Common myeloid progenitor, CD34-positive (primary cell): Measurements from ENCODE around the gene SSX7.
"Not testable (repeated sequence)": the region's sequence is repeated elsewhere in the genome, so short reads cannot be mapped to it uniquely, and the experiment has no call there.

ENCODE experiments used
- CTCF ChIA-PET: fragments of 350-600 bp; sonication (Branson Sonifier 250); formaldehyde crosslinking; loops from one replicate; lab custom pipeline; 2021; ENCODE audit warnings: antibody characterized with exemption; lab: Charles Lee
- POLR2A ChIA-PET: fragments of 350-600 bp; sonication (Branson Sonifier 250); formaldehyde crosslinking; loops from one replicate; lab custom pipeline; 2021; ENCODE audit warnings: antibody characterized with exemption; lab: Charles Lee
- DNase-seq, 3 donors: peaks; one replicate each; pipeline versions ENCODE4 v3.0.0 to v3.0.0-alpha.2; 2013
- H3K27ac ChIP-seq, 2 experiments: 1 replicate in 1 of 2; 2 replicates in 1 of 2; pipeline ENCODE4 v1.7.0; 2013; ENCODE audit warnings: inconsistent platforms in 2 of 2, low read length in 2 of 2, mild to moderate bottlenecking in 2 of 2, low read depth in 1 of 2, moderate library complexity in 1 of 2; ENCODE audit not compliant: severe bottlenecking in 2 of 2, insufficient read depth in 1 of 2, poor library complexity in 1 of 2
- H3K27me3 ChIP-seq, 5 experiments: replicated peaks in 2 of 5; 1 replicate in 3 of 5; 2 replicates in 2 of 5; pipeline versions ENCODE4 v1.6.1 to v1.7.0; 2013; ENCODE audit warnings: low read length in 4 of 5, mild to moderate bottlenecking in 2 of 5, moderate library complexity in 2 of 5, inconsistent platforms in 1 of 5; ENCODE audit not compliant: insufficient read depth in 5 of 5, control insufficient read depth in 4 of 5
- H3K36me3 ChIP-seq, 4 experiments: 1 replicate in 2 of 4; 2 replicates in 2 of 4; pipeline versions ENCODE4 v1.6.1 to v1.7.0; 2013; ENCODE audit warnings: low read length in 3 of 4, control low read depth in 1 of 4, mild to moderate bottlenecking in 1 of 4; ENCODE audit not compliant: control insufficient read depth in 4 of 4, insufficient read depth in 4 of 4
- H3K4me1 ChIP-seq, 4 experiments: 1 replicate in 3 of 4; 2 replicates in 1 of 4; pipeline versions ENCODE4 v1.6.1 to v1.7.1; 2013; ENCODE audit warnings: low read length in 3 of 4, mild to moderate bottlenecking in 3 of 4, control low read depth in 1 of 4, inconsistent platforms in 1 of 4, moderate library complexity in 1 of 4; ENCODE audit not compliant: control insufficient read depth in 4 of 4, insufficient read depth in 4 of 4; ENCODE audit errors: control extremely low read depth in 1 of 4
- H3K4me3 ChIP-seq, 7 experiments: 1 replicate in 4 of 7; 2 replicates in 3 of 7; pipeline versions ENCODE4 v1.5.1 to v1.7.0; 2013; ENCODE audit warnings: mild to moderate bottlenecking in 7 of 7, low read length in 6 of 7, moderate library complexity in 6 of 7, inconsistent platforms in 2 of 7, low read depth in 2 of 7, control low read depth in 1 of 7; ENCODE audit not compliant: insufficient read depth in 4 of 7, control insufficient read depth in 1 of 7; ENCODE audit errors: extremely low read depth in 1 of 7
- H3K9me3 ChIP-seq, 5 experiments: 1 replicate in 4 of 5; 2 replicates in 1 of 5; pipeline versions ENCODE4 v1.6.1 to v1.7.1; 2013; ENCODE audit warnings: low read length in 4 of 5, mild to moderate bottlenecking in 2 of 5, inconsistent platforms in 1 of 5, low read depth in 1 of 5, moderate library complexity in 1 of 5; ENCODE audit not compliant: control insufficient read depth in 4 of 5, insufficient read depth in 2 of 5; ENCODE audit errors: control extremely low read depth in 1 of 5
- WGBS: methylation state at CpG from one replicate; pipeline ENCODE4 v1.1.5; 2013; ENCODE audit not compliant: insufficient coverage; 5-methylcytosine and 5-hydroxymethylcytosine counted together

Gene SSX7

GRCh38 chrX:52620661-52621060 is 34.0 kb downstream of the SSX7 start:
- POLR2A ChIA-PET, H3K27ac ChIP-seq, CTCF ChIA-PET, H3K27me3 ChIP-seq, H3K9me3 ChIP-seq, H3K4me1 ChIP-seq, H3K4me3 ChIP-seq, H3K36me3 ChIP-seq: not testable (repeated sequence)
- peak in 1 of 3 donors; percentile 1 for DNase-seq
- WGBS, result 63% methylated on average over 3 of the region's 8 CpGs

DNA sequence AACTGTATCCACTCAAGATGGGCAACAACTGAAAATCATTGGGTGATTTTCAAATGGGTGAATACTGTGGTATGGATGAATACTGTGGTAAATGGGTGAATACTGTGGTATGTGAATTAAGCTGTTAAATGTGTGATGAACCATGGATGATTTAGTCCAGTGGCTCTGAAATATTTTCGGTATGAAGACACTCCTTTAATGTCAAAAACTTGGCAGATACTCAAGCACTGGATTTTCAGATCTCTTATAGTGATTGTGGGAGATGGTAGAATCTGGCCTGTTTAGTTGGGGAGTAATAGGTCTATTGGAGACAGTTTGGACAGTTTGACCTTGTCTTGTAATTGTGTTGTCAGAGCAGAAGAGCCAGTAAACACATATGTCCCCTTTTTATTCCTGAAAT is 45.7 kb downstream of the SSX7 start:
- Histone ChIP-seq H3K27me3 (peaks cover 0 to 4% (median 0%) of the 10 kb centered on the region in 5 experiments), H3K36me3 (no peaks in the 10 kb centered on the region), H3K4me1 (no peaks in the 10 kb centered on the region), H3K4me3 (no peak overlapping the region), H3K27ac (no peak overlapping the region), H3K9me3 (no peaks in the 10 kb centered on the region)
- CTCF ChIA-PET, result no interaction called here
- no peak for DNase-seq
- 60% methylated on average over 1 of the region's 1 CpG for WGBS
- POLR2A ChIA-PET, result no interaction called here

DNA sequence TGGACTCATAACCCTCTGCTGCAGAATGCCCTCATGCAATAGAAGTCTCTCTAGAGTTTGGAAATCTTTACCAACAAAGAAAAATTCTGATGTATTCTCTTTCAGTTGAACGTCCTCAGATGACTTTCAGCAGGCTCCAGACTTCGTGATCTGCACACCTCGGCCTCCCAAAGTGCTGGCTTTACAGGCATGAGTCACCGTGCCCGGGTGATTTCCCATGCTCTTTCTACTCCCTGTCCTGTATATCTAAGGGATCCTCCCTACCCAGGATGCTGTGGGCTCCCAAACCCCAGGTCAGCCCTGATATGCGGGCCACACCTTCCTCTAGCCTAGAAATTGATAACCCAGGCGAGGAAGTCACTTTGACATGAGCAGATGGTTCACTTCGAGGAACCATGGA is 51.5 kb downstream of the SSX7 start:
- POLR2A ChIA-PET, CTCF ChIA-PET, H3K36me3 ChIP-seq, H3K9me3 ChIP-seq, H3K4me3 ChIP-seq, H3K27ac ChIP-seq, DNase-seq, H3K4me1 ChIP-seq: not testable (repeated sequence)
- peaks cover 0 to 10% (median 0%) of the 10 kb centered on the region in 5 experiments for H3K27me3 ChIP-seq
- WGBS, result 78% methylated on average over 8 of the region's 8 CpGs

DNA sequence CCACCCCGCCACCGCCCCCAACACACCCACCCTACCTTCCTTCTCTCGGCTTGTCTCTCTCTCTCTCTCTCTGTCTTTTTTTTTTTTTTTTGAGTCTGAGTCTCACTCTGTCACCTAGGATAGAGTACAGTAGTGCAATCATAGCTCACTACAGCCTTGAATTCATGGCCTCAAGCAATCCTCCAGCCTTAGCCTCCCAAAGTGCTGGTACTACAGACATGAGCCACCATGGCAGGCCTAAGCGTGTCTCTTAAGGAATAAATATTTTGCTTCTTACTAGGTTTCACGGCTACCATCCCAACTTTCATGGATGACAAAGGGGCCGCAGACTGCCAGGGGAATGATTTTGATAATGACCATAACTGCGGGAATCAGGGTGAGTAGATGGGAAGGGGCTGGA is 55.8 kb downstream of the SSX7 start:
- WGBS, result 86% methylated on average over 1 of the region's 7 CpGs
- no peak overlapping the region for H3K4me3 ChIP-seq
- DNase-seq, result no peak
- no peaks in the 10 kb centered on the region for H3K4me1 ChIP-seq
- H3K27ac ChIP-seq, result no peak overlapping the region
- H3K27me3 ChIP-seq, result peaks cover 0 to 6% (median 0%) of the 10 kb centered on the region in 5 experiments
- CTCF ChIA-PET, result no interaction called here
- POLR2A ChIA-PET, result no interaction called here
- H3K9me3 ChIP-seq, result peaks cover 0 to 11% (median 0%) of the 10 kb centered on the region in 5 experiments
- H3K36me3 ChIP-seq, result no peaks in the 10 kb centered on the region

DNA sequence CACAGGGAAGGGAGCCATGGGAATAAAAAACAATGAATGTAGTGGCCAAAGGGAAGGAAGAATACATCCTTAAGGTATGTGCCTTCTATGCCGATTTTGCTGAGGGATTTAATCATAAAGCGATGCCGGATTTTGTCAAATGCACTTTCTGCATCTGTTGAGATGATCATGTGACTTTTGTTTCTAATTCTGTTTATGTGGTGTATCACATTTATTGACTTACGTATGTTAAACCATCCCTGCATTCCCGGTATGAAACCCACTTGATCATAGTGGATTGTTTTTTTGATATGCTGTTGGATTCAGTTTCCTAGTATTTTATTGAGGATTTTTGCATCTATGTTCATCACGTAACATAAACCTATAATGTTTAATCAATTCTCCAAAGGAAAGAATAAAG is 60.0 kb downstream of the SSX7 start:
- Histone ChIP-seq H3K27ac (no peak overlapping the region), H3K4me1 (no peaks in the 10 kb centered on the region), H3K27me3 (peaks cover 0 to 9% (median 0%) of the 10 kb centered on the region in 5 experiments), H3K4me3 (no peak overlapping the region), H3K36me3 (no peaks in the 10 kb centered on the region), H3K9me3 (peaks cover 0 to 11% (median 0%) of the 10 kb centered on the region in 5 experiments)
- POLR2A ChIA-PET, result no interaction called here
- no peak for DNase-seq
- WGBS, result 97% methylated on average over 3 of the region's 6 CpGs
- CTCF ChIA-PET, result no interaction called here
